HepG2 (cell line): Measurements from ENCODE around the gene CCNQ. TPM values are rescaled to one million over a fixed set of nuclear protein-coding genes. Genes with fewer than 3 reads are reported as not detected.

ENCODE experiments used
- ARNT2 ChIP-seq: sonication (generic); formaldehyde crosslinking; IDR thresholded peaks from 2 replicates; pipeline ENCODE4 v1.8.0; 2022; ENCODE audit warnings: mild to moderate bottlenecking, low read depth, missing genetic modification reagents, moderate library complexity
- DR1 ChIP-seq: sonication (generic); formaldehyde crosslinking; IDR thresholded peaks from 2 replicates; pipeline ENCODE4 v1.8.0; 2021; ENCODE audit warnings: mild to moderate bottlenecking, missing genetic modification reagents, inconsistent platforms
- MTF1 ChIP-seq: sonication (generic); formaldehyde crosslinking; IDR thresholded peaks from 2 replicates; pipeline ENCODE4 v1.5.0; 2020; ENCODE audit warnings: missing genetic modification reagents
- RBFOX2 ChIP-seq: fragments of 200-400 bp; formaldehyde crosslinking; IDR thresholded peaks from 2 replicates; pipeline ENCODE4 v1.6.1; 2017; ENCODE audit warnings: low read depth, mild to moderate bottlenecking, low read length
- SIN3A ChIP-seq: IDR thresholded peaks from 2 replicates; pipeline ENCODE4 v1.6.1; 2011; ENCODE audit warnings: low read depth, mild to moderate bottlenecking, control low read depth, low read length, borderline replicate concordance
- SRSF9 ChIP-seq: fragments of 200-400 bp; formaldehyde crosslinking; IDR thresholded peaks from 2 replicates; pipeline ENCODE4 v1.6.1; 2018; ENCODE audit warnings: borderline replicate concordance, mild to moderate bottlenecking, low read depth, low read length; ENCODE audit not compliant: insufficient read depth, poor library complexity, severe bottlenecking
- TAF1 ChIP-seq: sonication (generic); formaldehyde crosslinking; IDR thresholded peaks from 2 replicates; pipeline ENCODE4 v1.4.0; 2020; ENCODE audit warnings: missing genetic modification reagents
- YEATS4 ChIP-seq: sonication (generic); formaldehyde crosslinking; IDR thresholded peaks from 2 replicates; pipeline ENCODE4 v1.4.0; 2020; ENCODE audit warnings: missing genetic modification reagents, borderline replicate concordance
- ZNF18 ChIP-seq: sonication (generic); formaldehyde crosslinking; IDR thresholded peaks from 2 replicates; pipeline ENCODE4 v1.8.0; 2022; ENCODE audit warnings: mild to moderate bottlenecking, missing genetic modification reagents; ENCODE audit not compliant: insufficient replicate concordance
- ZNF569 ChIP-seq: sonication (generic); formaldehyde crosslinking; IDR thresholded peaks from 2 replicates; pipeline ENCODE4 v1.5.0; 2020; ENCODE audit warnings: mild to moderate bottlenecking, missing genetic modification reagents, moderate library complexity, borderline replicate concordance
- polyA plus RNA-seq, 8 experiments: library from polyadenylated mRNA; depleted of rRNA in 3 of 8; stranded (reverse) in 7 of 8; unstranded in 1 of 8; fragments of >200 nt; fragmentation: Illumina TruSeq in 4 of 8; extraction: Trizol in 4 of 8; gene quantifications; 2 replicates each; pipeline versions ENCODE4 v1.2.1 to v1.2.3, GENCODE V29; 2011 to 2016; ENCODE audit warnings: low read depth in 4 of 8, missing spikeins in 1 of 8, mixed read lengths in 1 of 8; ENCODE audit not compliant: insufficient read depth in 1 of 8
- total RNA-seq, 5 experiments: library from RNA; depleted of rRNA; stranded (reverse); fragments of >200 nt; fragmentation: Illumina TruSeq; extraction: Trizol; gene quantifications; 2 replicates each; pipeline ENCODE4 v1.2.3, GENCODE V29; 2016; ENCODE audit warnings: low read depth in 1 of 5
- TF ChIP-seq, protein P1 (sequence below): sonication (generic); formaldehyde crosslinking; IDR thresholded peaks from 2 replicates; pipeline ENCODE4 v1.5.0; 2020; ENCODE audit warnings: mild to moderate bottlenecking, missing genetic modification reagents, borderline replicate concordance
- TF ChIP-seq, protein P2 (sequence below), 2 experiments: sonication (generic) in 1 of 2; formaldehyde crosslinking in 1 of 2; IDR thresholded peaks; 2 replicates each; pipeline versions ENCODE4 v1.4.0 to v1.6.1; 2016 to 2020; ENCODE audit warnings: borderline replicate concordance in 1 of 2, low read depth in 1 of 2, mild to moderate bottlenecking in 1 of 2, missing genetic modification reagents in 1 of 2

CCNQ gene
- total and polyA plus RNA-seq, 2 of the 13 experiments (the other 11 are each of a cell fraction or from before 2014, with no cell fraction given), result 15.0 to 25.5 TPM

DNA sequence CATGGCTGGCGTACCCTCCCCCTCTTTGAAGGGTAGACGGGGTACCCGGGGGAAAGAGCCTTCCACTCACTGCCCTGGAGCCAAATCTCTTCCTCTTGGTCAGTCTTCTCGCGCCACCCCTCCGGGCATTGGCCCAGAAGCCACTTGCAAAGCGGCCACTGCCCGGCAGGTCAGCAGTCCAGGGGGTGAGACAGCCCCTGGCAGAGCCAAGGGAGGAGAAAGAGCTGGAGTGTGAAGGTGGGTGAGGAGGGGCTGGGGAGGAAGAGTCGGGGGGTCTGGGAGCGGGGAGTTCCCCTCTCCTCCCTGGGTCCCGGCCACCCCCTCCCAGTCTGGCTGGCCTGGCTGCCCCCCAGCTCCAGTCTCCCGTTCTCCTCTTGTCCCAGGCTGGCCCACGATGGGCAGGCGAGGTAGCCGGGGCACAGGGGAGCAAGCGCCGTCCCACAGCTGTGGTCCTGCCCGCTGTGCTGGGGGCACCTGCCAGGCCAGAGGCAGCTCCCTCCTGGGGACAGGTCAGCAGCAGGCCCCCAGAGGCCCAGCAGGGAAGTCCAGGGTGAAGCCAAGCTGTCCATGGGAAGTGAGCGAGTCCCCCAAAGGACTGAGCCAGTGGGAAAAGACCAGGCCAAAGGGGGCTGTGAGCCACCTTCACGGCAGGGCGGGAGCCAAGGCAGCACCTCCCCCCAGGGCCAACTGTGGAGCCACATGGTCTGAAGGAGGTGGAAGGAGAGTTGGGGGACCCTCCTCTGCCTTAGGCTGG is 26.5 kb upstream of the CCNQ start (continued):
- TF ChIP-seq ZNF18 (CRISPR knock-in tag) (no peak), DR1 (CRISPR knock-in tag) (0 out of 2 replicates have a peak, but pooled peaks have one; percentile 8), ZNF569 (CRISPR knock-in tag) (no peak), ARNT2 (CRISPR knock-in tag) (no peak), TAF1 (peak; percentile 40; the same call in 1 of the 2 replicates), SIN3A (no peak), RBFOX2 (peak; percentile 85), SRSF9 (no peak), MTF1 (no peak), YEATS4 (CRISPR knock-in tag) (no peak)
- TF ChIP-seq, protein P1, sequence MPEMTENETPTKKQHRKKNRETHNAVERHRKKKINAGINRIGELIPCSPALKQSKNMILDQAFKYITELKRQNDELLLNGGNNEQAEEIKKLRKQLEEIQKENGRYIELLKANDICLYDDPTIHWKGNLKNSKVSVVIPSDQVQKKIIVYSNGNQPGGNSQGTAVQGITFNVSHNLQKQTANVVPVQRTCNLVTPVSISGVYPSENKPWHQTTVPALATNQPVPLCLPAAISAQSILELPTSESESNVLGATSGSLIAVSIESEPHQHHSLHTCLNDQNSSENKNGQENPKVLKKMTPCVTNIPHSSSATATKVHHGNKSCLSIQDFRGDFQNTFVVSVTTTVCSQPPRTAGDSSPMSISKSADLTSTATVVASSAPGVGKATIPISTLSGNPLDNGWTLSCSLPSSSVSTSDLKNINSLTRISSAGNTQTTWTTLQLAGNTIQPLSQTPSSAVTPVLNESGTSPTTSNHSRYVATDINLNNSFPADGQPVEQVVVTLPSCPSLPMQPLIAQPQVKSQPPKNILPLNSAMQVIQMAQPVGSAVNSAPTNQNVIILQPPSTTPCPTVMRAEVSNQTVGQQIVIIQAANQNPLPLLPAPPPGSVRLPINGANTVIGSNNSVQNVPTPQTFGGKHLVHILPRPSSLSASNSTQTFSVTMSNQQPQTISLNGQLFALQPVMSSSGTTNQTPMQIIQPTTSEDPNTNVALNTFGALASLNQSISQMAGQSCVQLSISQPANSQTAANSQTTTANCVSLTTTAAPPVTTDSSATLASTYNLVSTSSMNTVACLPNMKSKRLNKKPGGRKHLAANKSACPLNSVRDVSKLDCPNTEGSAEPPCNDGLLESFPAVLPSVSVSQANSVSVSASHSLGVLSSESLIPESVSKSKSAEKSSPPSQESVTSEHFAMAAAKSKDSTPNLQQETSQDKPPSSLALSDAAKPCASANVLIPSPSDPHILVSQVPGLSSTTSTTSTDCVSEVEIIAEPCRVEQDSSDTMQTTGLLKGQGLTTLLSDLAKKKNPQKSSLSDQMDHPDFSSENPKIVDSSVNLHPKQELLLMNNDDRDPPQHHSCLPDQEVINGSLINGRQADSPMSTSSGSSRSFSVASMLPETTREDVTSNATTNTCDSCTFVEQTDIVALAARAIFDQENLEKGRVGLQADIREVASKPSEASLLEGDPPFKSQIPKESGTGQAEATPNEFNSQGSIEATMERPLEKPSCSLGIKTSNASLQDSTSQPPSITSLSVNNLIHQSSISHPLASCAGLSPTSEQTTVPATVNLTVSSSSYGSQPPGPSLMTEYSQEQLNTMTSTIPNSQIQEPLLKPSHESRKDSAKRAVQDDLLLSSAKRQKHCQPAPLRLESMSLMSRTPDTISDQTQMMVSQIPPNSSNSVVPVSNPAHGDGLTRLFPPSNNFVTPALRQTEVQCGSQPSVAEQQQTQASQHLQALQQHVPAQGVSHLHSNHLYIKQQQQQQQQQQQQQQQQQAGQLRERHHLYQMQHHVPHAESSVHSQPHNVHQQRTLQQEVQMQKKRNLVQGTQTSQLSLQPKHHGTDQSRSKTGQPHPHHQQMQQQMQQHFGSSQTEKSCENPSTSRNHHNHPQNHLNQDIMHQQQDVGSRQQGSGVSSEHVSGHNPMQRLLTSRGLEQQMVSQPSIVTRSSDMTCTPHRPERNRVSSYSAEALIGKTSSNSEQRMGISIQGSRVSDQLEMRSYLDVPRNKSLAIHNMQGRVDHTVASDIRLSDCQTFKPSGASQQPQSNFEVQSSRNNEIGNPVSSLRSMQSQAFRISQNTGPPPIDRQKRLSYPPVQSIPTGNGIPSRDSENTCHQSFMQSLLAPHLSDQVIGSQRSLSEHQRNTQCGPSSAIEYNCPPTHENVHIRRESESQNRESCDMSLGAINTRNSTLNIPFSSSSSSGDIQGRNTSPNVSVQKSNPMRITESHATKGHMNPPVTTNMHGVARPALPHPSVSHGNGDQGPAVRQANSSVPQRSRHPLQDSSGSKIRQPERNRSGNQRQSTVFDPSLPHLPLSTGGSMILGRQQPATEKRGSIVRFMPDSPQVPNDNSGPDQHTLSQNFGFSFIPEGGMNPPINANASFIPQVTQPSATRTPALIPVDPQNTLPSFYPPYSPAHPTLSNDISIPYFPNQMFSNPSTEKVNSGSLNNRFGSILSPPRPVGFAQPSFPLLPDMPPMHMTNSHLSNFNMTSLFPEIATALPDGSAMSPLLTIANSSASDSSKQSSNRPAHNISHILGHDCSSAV (CRISPR knock-in tag), result no peak
- TF ChIP-seq, protein P2, sequence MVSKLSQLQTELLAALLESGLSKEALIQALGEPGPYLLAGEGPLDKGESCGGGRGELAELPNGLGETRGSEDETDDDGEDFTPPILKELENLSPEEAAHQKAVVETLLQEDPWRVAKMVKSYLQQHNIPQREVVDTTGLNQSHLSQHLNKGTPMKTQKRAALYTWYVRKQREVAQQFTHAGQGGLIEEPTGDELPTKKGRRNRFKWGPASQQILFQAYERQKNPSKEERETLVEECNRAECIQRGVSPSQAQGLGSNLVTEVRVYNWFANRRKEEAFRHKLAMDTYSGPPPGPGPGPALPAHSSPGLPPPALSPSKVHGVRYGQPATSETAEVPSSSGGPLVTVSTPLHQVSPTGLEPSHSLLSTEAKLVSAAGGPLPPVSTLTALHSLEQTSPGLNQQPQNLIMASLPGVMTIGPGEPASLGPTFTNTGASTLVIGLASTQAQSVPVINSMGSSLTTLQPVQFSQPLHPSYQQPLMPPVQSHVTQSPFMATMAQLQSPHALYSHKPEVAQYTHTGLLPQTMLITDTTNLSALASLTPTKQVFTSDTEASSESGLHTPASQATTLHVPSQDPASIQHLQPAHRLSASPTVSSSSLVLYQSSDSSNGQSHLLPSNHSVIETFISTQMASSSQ (IDR thresholded peaks at IDR 0.05; ENCODE audit: low read depth), result no peak
- TF ChIP-seq, protein P2 (CRISPR knock-in tag; IDR thresholded peaks at IDR 0.05; ENCODE audit: borderline replicate concordance), result peak; percentile 37; the same call in 1 of the 2 replicates
